ENCODE measurements around the gene NPTX1.

The NPTX1 gene

DNA sequence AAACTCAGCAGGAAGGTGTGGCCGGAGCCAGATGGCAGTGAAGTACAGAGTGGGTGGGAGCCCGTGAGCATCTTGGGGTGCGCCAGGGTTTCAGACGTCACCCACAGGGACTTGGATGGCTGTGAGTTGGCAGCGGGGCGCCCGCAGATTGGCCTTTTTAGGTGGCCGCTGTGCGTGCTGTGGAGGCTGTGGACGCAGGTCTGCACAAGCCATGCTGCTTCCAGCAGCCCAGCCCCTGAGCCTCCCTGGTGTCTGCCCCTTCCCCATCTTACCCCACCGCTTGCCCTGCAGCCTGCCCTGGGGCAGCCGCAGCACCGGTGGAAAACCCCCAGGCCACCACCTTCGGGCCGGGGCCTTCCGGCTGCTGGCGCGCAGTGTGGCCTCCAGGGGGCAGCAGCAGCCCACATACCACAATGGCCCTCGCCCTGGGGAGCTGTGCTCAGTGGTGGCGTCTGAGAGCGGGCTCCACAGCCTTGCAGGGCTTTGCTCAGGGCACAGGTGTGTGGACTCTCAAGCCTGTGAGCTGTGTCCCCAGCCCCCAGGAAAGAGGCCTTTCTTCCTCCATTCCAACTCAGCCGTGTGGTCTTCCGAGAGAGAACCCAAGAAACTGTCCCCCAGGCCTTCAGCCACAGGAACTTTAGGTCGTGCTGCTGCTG, 49.6 kb downstream of the NPTX1 start:
- peak; percentile 77 for DNase-seq
- Histone ChIP-seq H2AK5ac (ENCODE audit: low read length) (no peak overlapping the region), H3K4me2 (ENCODE audit: low read length) (no peak overlapping the region), H4K8ac (ENCODE audit: low read depth, low read length) (no peak overlapping the region), H3K4me1 (ENCODE audit: control insufficient read depth, low read depth, low read length) (no peaks in the 10 kb centered on the region), H3K27ac (ENCODE audit: low read depth, low read length) (no peak overlapping the region), H3K9ac (ENCODE audit: low read length) (no peak overlapping the region), H3K56ac (ENCODE audit: low read length) (no peak overlapping the region), H2BK5ac (ENCODE audit: low read length) (no peak overlapping the region), H3K27me3 (ENCODE audit: insufficient read depth, low read length, poor library complexity) (no peaks in the 10 kb centered on the region), H3K23ac (ENCODE audit: low read length) (no peak overlapping the region), H2BK15ac (replicated peaks; ENCODE audit: low read depth) (no peak overlapping the region), H3K4me3 (ENCODE audit: low read length) (no peak overlapping the region), H4K5ac (ENCODE audit: low read length) (no peak overlapping the region), H3K79me2 (ENCODE audit: control insufficient read depth, insufficient read depth, low read length) (no peaks in the 10 kb centered on the region), H2BK120ac (ENCODE audit: low read depth, low read length) (no peak overlapping the region), H3K18ac (ENCODE audit: low read length) (no peak overlapping the region), H3K4ac (ENCODE audit: low read depth, low read length) (no peak overlapping the region), H3K36me3 (ENCODE audit: control insufficient read depth, insufficient read depth, low read length) (no peaks in the 10 kb centered on the region), H3K79me1 (ENCODE audit: low read length) (no peaks in the 10 kb centered on the region)
- no CpG with 5 or more reads among the region's 24 CpGs for whole genome bisulfite sequencing (ENCODE audit: extremely low coverage, insufficient coverage, low lambda C conversion rate)

DNA sequence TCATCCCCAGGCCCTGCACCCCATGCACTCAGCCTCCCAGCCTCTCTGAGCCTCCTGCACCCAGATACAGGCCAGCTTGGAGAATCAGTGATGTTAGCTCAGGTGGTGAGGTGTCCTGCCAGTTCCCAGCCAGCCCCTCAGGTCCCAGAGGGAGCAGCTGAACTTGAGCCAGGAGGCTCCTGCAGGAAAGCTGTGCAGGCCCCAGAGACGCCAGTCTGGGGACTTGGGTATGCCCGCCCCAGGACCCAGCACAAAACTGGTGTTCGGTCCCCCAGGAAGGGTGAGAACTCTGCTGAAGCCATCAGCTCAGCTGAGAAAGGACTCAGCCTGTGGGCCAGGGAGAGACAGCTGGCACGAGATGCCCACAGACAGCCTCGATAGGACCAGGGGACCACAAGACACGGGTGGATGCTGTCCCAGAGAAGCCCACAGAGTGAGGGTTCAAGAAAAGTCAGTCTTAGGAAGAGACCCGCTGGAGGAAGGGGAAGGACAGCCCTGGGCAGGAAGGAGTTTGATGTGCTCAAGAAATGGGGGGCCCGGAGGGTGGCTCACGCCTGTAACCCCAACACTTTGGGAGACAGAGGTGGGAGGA, 50.5 kb downstream of the NPTX1 start:
- H3K36me3 ChIP-seq (ENCODE audit: control insufficient read depth, insufficient read depth, low read length), result no peaks in the 10 kb centered on the region
- no peak overlapping the region for H2BK15ac ChIP-seq (replicated peaks; ENCODE audit: low read depth)
- no peaks in the 10 kb centered on the region for H3K27me3 ChIP-seq (ENCODE audit: insufficient read depth, low read length, poor library complexity)
- no peak overlapping the region for H2AK5ac ChIP-seq (ENCODE audit: low read length)
- no peak overlapping the region for H2BK5ac ChIP-seq (ENCODE audit: low read length)
- H3K79me2 ChIP-seq (ENCODE audit: control insufficient read depth, insufficient read depth, low read length), result no peaks in the 10 kb centered on the region
- H2BK120ac ChIP-seq (ENCODE audit: low read depth, low read length), result no peak overlapping the region
- WGBS (ENCODE audit: extremely low coverage, insufficient coverage, low lambda C conversion rate), result no CpG with 5 or more reads among the region's 9 CpGs
- no peak overlapping the region for H4K8ac ChIP-seq (ENCODE audit: low read depth, low read length)
- H3K4ac ChIP-seq (ENCODE audit: low read depth, low read length), result no peak overlapping the region
- H4K5ac ChIP-seq (ENCODE audit: low read length), result no peak overlapping the region
- no peak overlapping the region for H3K27ac ChIP-seq (ENCODE audit: low read depth, low read length)
- DNase-seq, result no peak
- no peak overlapping the region for H3K9ac ChIP-seq (ENCODE audit: low read length)
- no peak overlapping the region for H3K18ac ChIP-seq (ENCODE audit: low read length)
- H3K23ac ChIP-seq (ENCODE audit: low read length), result no peak overlapping the region
- no peak overlapping the region for H3K4me3 ChIP-seq (ENCODE audit: low read length)
- no peak overlapping the region for H3K4me2 ChIP-seq (ENCODE audit: low read length)
- H3K4me1 ChIP-seq (ENCODE audit: control insufficient read depth, low read depth, low read length), result no peaks in the 10 kb centered on the region
- no peak overlapping the region for H3K56ac ChIP-seq (ENCODE audit: low read length)
- H3K79me1 ChIP-seq (ENCODE audit: low read length), result no peaks in the 10 kb centered on the region

DNA sequence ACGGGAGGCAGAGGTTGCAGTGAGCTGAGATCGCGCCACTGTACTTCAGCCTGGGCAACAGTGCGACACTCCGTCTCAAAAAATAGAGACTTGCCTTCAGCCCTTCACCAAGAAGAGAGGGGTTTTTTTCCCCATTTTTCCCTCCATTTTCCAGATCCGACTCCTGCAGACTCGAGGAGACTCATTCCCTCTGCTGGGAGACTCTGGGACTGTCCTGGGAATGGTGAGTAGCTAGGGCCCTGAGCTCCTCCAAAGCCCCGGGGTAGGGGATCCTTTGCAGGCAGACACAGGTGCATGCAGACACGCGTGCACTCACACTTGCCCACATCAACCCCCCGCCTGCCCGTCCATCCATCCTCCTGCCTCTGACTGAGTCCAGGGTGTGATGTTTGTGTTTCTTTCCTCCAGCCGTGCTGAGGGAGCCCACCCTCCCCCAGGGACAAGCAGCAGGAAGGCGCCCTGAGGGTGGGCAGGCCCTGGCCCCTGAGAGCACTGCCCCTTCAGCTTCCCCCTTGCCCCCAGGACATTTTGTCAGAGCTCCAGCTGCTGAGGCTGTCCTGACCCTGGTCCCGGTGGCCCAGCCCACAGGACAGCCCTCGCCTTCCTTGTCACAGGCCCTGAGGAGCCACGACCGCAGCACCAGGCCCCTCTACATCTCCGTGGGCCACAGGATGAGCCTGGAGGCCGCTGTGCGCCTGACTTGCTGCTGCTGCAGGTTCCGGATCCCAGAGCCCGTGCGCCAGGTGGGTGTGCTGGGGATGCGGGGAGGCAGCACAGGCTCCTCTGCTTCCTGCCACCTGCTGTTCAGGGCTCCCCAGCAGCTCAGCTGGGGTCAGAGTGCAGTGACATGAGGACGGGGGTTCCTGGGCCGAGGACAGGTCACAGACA, 51.3 kb downstream of the NPTX1 start:
- no peaks in the 10 kb centered on the region for H3K79me1 ChIP-seq (ENCODE audit: low read length)
- H2BK15ac ChIP-seq (replicated peaks; ENCODE audit: low read depth), result no peak overlapping the region
- no peak overlapping the region for H3K27ac ChIP-seq (ENCODE audit: low read depth, low read length)
- H2AK5ac ChIP-seq (ENCODE audit: low read length), result no peak overlapping the region
- H3K9ac ChIP-seq (ENCODE audit: low read length), result no peak overlapping the region
- no peak overlapping the region for H2BK5ac ChIP-seq (ENCODE audit: low read length)
- H4K5ac ChIP-seq (ENCODE audit: low read length), result no peak overlapping the region
- H3K56ac ChIP-seq (ENCODE audit: low read length), result no peak overlapping the region
- no peak overlapping the region for H2BK120ac ChIP-seq (ENCODE audit: low read depth, low read length)
- H3K23ac ChIP-seq (ENCODE audit: low read length), result no peak overlapping the region
- no peaks in the 10 kb centered on the region for H3K27me3 ChIP-seq (ENCODE audit: insufficient read depth, low read length, poor library complexity)
- H3K4me1 ChIP-seq (ENCODE audit: control insufficient read depth, low read depth, low read length), result no peaks in the 10 kb centered on the region
- no peak overlapping the region for H3K4ac ChIP-seq (ENCODE audit: low read depth, low read length)
- no peak overlapping the region for H4K8ac ChIP-seq (ENCODE audit: low read depth, low read length)
- no peaks in the 10 kb centered on the region for H3K79me2 ChIP-seq (ENCODE audit: control insufficient read depth, insufficient read depth, low read length)
- DNase-seq, result peak; percentile 52
- no CpG with 5 or more reads among the region's 27 CpGs for WGBS (ENCODE audit: extremely low coverage, insufficient coverage, low lambda C conversion rate)
- H3K36me3 ChIP-seq (ENCODE audit: control insufficient read depth, insufficient read depth, low read length), result no peaks in the 10 kb centered on the region
- H3K4me3 ChIP-seq (ENCODE audit: low read length), result no peak overlapping the region
- H3K18ac ChIP-seq (ENCODE audit: low read length), result no peak overlapping the region
- H3K4me2 ChIP-seq (ENCODE audit: low read length), result no peak overlapping the region

DNA sequence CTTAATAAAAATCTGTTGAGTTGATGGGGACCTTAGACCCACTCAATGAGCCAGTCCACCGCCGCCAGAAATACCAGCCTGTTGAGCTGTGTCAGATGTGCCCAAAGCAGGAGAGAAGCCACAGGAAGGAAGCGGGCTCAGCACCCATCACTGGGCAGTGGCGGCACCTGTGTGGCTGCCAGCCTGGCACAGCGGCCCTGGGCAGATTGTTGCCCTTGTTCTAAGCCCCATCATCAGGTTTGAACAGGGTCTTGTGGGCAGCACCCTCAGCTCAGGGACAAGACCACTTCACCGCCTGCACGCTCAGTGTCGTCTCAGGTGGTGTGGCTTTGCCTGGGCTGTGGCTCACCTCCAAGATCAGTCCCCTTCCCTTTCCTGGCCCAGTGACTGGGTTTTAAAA, 52.1 kb downstream of the NPTX1 start:
- H3K4me3 ChIP-seq (ENCODE audit: low read length), result no peak overlapping the region
- no peak overlapping the region for H2BK15ac ChIP-seq (replicated peaks; ENCODE audit: low read depth)
- no peaks in the 10 kb centered on the region for H3K4me1 ChIP-seq (ENCODE audit: control insufficient read depth, low read depth, low read length)
- no peak overlapping the region for H2BK120ac ChIP-seq (ENCODE audit: low read depth, low read length)
- WGBS (ENCODE audit: extremely low coverage, insufficient coverage, low lambda C conversion rate), result no CpG with 5 or more reads among the region's 8 CpGs
- H3K23ac ChIP-seq (ENCODE audit: low read length), result no peak overlapping the region
- no peaks in the 10 kb centered on the region for H3K79me2 ChIP-seq (ENCODE audit: control insufficient read depth, insufficient read depth, low read length)
- H3K9ac ChIP-seq (ENCODE audit: low read length), result no peak overlapping the region
- H3K56ac ChIP-seq (ENCODE audit: low read length), result no peak overlapping the region
- no peak for DNase-seq
- H3K79me1 ChIP-seq (ENCODE audit: low read length), result no peaks in the 10 kb centered on the region
- H3K18ac ChIP-seq (ENCODE audit: low read length), result no peak overlapping the region
- H2AK5ac ChIP-seq (ENCODE audit: low read length), result no peak overlapping the region
- H3K4me2 ChIP-seq (ENCODE audit: low read length), result no peak overlapping the region
- H3K4ac ChIP-seq (ENCODE audit: low read depth, low read length), result no peak overlapping the region
- H4K8ac ChIP-seq (ENCODE audit: low read depth, low read length), result no peak overlapping the region
- no peaks in the 10 kb centered on the region for H3K27me3 ChIP-seq (ENCODE audit: insufficient read depth, low read length, poor library complexity)
- H2BK5ac ChIP-seq (ENCODE audit: low read length), result no peak overlapping the region
- no peak overlapping the region for H3K27ac ChIP-seq (ENCODE audit: low read depth, low read length)
- no peaks in the 10 kb centered on the region for H3K36me3 ChIP-seq (ENCODE audit: control insufficient read depth, insufficient read depth, low read length)
- no peak overlapping the region for H4K5ac ChIP-seq (ENCODE audit: low read length)

DNA sequence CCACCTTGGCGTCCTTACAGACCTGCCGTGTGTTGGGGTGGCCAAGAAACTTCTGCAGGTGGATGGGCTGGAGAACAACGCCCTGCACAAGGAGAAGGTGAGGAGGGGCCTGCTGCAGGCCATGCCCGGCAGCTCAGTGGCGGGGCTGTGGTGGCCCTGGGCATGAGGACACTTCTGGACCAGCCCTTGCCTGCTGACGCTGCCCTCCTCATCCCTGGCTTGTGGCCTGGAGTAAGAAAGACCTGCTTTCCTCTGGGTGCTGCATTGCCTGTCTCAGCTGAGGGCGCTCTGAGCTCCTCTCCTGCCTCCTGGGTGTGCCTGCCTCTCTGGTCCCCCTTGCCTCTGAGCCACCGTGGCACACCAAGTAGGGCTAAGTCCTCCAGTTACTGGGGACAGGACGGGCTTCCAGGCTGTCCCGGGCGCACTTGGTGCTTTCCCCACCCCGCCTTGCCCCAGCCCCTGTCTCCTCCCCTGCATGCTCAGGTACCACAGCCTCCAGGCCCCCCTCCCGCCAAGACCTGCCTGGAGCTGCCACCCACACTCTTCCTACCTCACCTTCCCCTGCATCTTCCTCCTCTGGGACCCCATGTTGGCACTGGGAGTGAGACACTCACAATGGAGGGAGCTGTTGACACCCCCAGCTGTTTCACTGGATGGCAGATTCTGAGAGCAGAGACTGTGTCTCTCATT, 52.7 kb downstream of the NPTX1 start:
- no peak overlapping the region for H2BK15ac ChIP-seq (replicated peaks; ENCODE audit: low read depth)
- no peak overlapping the region for H2BK120ac ChIP-seq (ENCODE audit: low read depth, low read length)
- no peak overlapping the region for H2AK5ac ChIP-seq (ENCODE audit: low read length)
- no peak overlapping the region for H3K23ac ChIP-seq (ENCODE audit: low read length)
- no peak overlapping the region for H2BK5ac ChIP-seq (ENCODE audit: low read length)
- H3K27ac ChIP-seq (ENCODE audit: low read depth, low read length), result no peak overlapping the region
- no peak overlapping the region for H3K4me3 ChIP-seq (ENCODE audit: low read length)
- H3K56ac ChIP-seq (ENCODE audit: low read length), result no peak overlapping the region
- no peaks in the 10 kb centered on the region for H3K4me1 ChIP-seq (ENCODE audit: control insufficient read depth, low read depth, low read length)
- no peaks in the 10 kb centered on the region for H3K27me3 ChIP-seq (ENCODE audit: insufficient read depth, low read length, poor library complexity)
- no peak overlapping the region for H4K8ac ChIP-seq (ENCODE audit: low read depth, low read length)
- H3K18ac ChIP-seq (ENCODE audit: low read length), result no peak overlapping the region
- no peak overlapping the region for H4K5ac ChIP-seq (ENCODE audit: low read length)
- H3K79me2 ChIP-seq (ENCODE audit: control insufficient read depth, insufficient read depth, low read length), result no peaks in the 10 kb centered on the region
- no peak overlapping the region for H3K9ac ChIP-seq (ENCODE audit: low read length)
- H3K36me3 ChIP-seq (ENCODE audit: control insufficient read depth, insufficient read depth, low read length), result no peaks in the 10 kb centered on the region
- DNase-seq, result no peak
- H3K4ac ChIP-seq (ENCODE audit: low read depth, low read length), result no peak overlapping the region
- WGBS (ENCODE audit: extremely low coverage, insufficient coverage, low lambda C conversion rate), result no CpG with 5 or more reads among the region's 13 CpGs
- H3K79me1 ChIP-seq (ENCODE audit: low read length), result no peaks in the 10 kb centered on the region
- no peak overlapping the region for H3K4me2 ChIP-seq (ENCODE audit: low read length)
